ENCODE measurements around the gene PIP5K1A. TPM values are rescaled to one million over a fixed set of nuclear protein-coding genes. Genes with fewer than 3 reads are reported as not detected.

PIP5K1A gene
- total and polyA plus RNA-seq, 9 of the 15 experiments (the other 6 are each of a cell fraction or from before 2014, with no cell fraction given): 1.9 to 42.4 (median 18.8) TPM

DNA sequence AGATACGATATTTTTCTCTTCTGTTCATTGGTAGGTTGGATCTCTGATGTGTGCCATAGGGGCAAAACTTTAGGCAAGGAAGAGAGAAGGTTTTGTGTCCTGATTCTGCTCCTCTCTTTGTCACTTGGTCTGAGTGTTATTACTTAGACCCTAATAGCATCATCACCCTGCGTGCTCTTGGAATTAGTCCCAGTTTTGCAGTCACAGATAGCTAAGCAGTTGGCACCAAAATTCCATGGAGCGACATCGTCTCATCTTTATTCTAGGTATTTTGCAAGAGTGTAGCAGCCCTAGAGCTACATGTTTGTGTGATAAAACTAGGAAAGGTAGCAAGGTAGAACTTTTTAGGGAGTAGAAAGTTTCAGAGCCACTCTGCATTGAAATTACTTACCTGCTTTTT lies 23.8 kb downstream of the PIP5K1A start:
- no peak overlapping the region for H3K27ac ChIP-seq (ENCODE audit: extremely low read depth, low read depth, low read length)
- no peak overlapping the region for H3K9ac ChIP-seq (ENCODE audit: insufficient read depth in 1 of 2, low read depth in 2 of 2, low read length in 2 of 2)
- H3K4me2 ChIP-seq (ENCODE audit: insufficient read depth, low read length): no peak overlapping the region
- no peaks in the 10 kb centered on the region for H4K20me1 ChIP-seq (replicated peaks; ENCODE audit: control insufficient read depth, insufficient read depth, low read length)
- H3K9me3 ChIP-seq (replicated peaks; ENCODE audit: control insufficient read depth, insufficient read depth, low read depth, low read length): no peaks in the 10 kb centered on the region
- ChIA-PET CTCF (ENCODE audit: low intra/inter-chr PET ratio) (no interaction called here), POLR2A (no interaction called here)
- TF ChIP-seq NUFIP1 (IDR thresholded peaks at IDR 0.05; ENCODE audit: partially characterized antibody) (no peak), FOXK1 (CRISPR knock-in tag; IDR thresholded peaks at IDR 0.05; ENCODE audit: borderline replicate concordance) (no peak), MXI1 (IDR thresholded peaks at IDR 0.05; ENCODE audit: low read depth, low read length) (no peak), ELF4 (CRISPR knock-in tag; IDR thresholded peaks at IDR 0.05) (no peak), FOXJ2 (tag; IDR thresholded peaks at IDR 0.05) (no peak), POLR2AphosphoS2 (IDR thresholded peaks at IDR 0.05; ENCODE audit: low read length) (no peak)
- H3K79me2 ChIP-seq (ENCODE audit: control insufficient read depth, insufficient read depth, low read length): peaks cover 4% of the 10 kb centered on the region; the same call in 2 of the 3 replicates
- DNase-seq (ENCODE audit: extremely low read depth in 1 of 4, low spot score in 3 of 4) (no peak), ATAC-seq (no peak), FAIRE-seq (no peak)
- H3K9me1 ChIP-seq (ENCODE audit: control insufficient read depth, insufficient read depth, low read length): no peaks in the 10 kb centered on the region
- H3K36me3 ChIP-seq (ENCODE audit: control insufficient read depth, insufficient read depth, low read length): peaks cover 21% of the 10 kb centered on the region; the same call in 1 of the 3 replicates
- H3K27me3 ChIP-seq (ENCODE audit: control insufficient read depth in 2 of 2, insufficient read depth in 2 of 2, low read length in 2 of 2): no peaks in the 10 kb centered on the region
- H3K4me3 ChIP-seq: no peak overlapping the region
- intact Hi-C loops (cut with micrococcal nuclease) (no loop called here), in situ Hi-C loops (cut with MboI) (no loop called here)
- H3K4me1 ChIP-seq (replicated peaks in 1 of 2; ENCODE audit: control insufficient read depth in 2 of 2, insufficient read depth in 2 of 2, low read length in 2 of 2): no peaks in the 10 kb centered on the region
- 64% methylated on average over 4 of the region's 4 CpGs for WGBS (ENCODE audit: insufficient coverage, low coverage, missing lambda C conversion rate)
- no peak overlapping the region for H2AFZ ChIP-seq (ENCODE audit: low read depth, low read length)
- no TSS peak for BruUV-seq (replicated peaks)

DNA sequence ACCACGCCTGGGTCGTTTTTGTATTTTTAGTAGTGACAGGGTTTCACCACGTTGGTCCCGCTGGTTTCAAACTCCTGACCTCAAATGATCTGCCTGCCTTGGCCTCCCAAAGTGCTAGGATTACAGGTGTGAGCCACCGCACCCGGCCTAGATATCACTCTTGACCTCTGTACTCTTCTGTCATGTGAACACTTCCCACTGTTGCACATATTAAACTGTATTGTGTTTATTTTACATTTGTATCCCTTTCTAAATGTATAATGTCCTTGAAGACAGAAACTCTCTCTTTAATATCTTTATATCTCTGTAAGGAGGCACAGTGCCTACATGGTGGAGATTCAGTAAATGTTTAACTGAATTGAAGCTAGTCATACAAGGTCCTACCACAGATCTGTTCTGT lies 36.9 kb downstream of the PIP5K1A start:
- H3K27me3 ChIP-seq (ENCODE audit: control insufficient read depth in 2 of 2, insufficient read depth in 2 of 2, low read length in 2 of 2): no peaks in the 10 kb centered on the region; a peak in 1 of 5 replicates
- POLR2A ChIA-PET: interaction anchor here (1.0 kb wide), 1 partner anchor 45 kb away, joined by 3 read pairs; no protein-coding TSS in a partner anchor
- DNase-seq (ENCODE audit: extremely low read depth in 1 of 4, low spot score in 3 of 4) (no peak), ATAC-seq (no peak), FAIRE-seq (no peak)
- no peaks in the 10 kb centered on the region; the same call in 1 of the 2 replicates for H3K9me3 ChIP-seq (replicated peaks; ENCODE audit: control insufficient read depth, insufficient read depth, low read depth, low read length)
- H3K9ac ChIP-seq (ENCODE audit: insufficient read depth in 1 of 2, low read depth in 2 of 2, low read length in 2 of 2): no peak overlapping the region
- WGBS (ENCODE audit: insufficient coverage, low coverage, missing lambda C conversion rate): 40% methylated on average over 6 of the region's 6 CpGs
- no peak overlapping the region for H2AFZ ChIP-seq (ENCODE audit: low read depth, low read length)
- H3K4me3 ChIP-seq: no peak overlapping the region
- intact Hi-C loops (cut with micrococcal nuclease) (no loop called here), in situ Hi-C loops (cut with MboI) (no loop called here)
- no peaks in the 10 kb centered on the region for H3K79me2 ChIP-seq (ENCODE audit: control insufficient read depth, insufficient read depth, low read length)
- no peaks in the 10 kb centered on the region for H4K20me1 ChIP-seq (replicated peaks; ENCODE audit: control insufficient read depth, insufficient read depth, low read length)
- no peaks in the 10 kb centered on the region; a peak in 1 of 5 replicates for H3K4me1 ChIP-seq (replicated peaks in 1 of 2; ENCODE audit: control insufficient read depth in 2 of 2, insufficient read depth in 2 of 2, low read length in 2 of 2)
- no peak overlapping the region for H3K27ac ChIP-seq (ENCODE audit: extremely low read depth, low read depth, low read length)
- CTCF ChIA-PET (ENCODE audit: low intra/inter-chr PET ratio): no interaction called here
- H3K9me1 ChIP-seq (ENCODE audit: control insufficient read depth, insufficient read depth, low read length): no peaks in the 10 kb centered on the region
- H3K36me3 ChIP-seq (ENCODE audit: control insufficient read depth, insufficient read depth, low read length): peaks cover 74% of the 10 kb centered on the region; the same call in 2 of the 3 replicates
- H3K4me2 ChIP-seq (ENCODE audit: insufficient read depth, low read length): no peak overlapping the region
- no TSS peak for BruUV-seq (replicated peaks)
- TF ChIP-seq ETV6 (IDR thresholded peaks at IDR 0.05; ENCODE audit: borderline replicate concordance in 1 of 2, low read depth in 2 of 2, low read length in 1 of 2) (no peak), ETV6 (CRISPR knock-in tag; IDR thresholded peaks at IDR 0.05; ENCODE audit: borderline replicate concordance) (no peak), IFI16 (CRISPR knock-in tag; IDR thresholded peaks at IDR 0.05) (no peak), BRD9 (IDR thresholded peaks at IDR 0.05; ENCODE audit: low read depth, partially characterized antibody) (no peak), SMC3 (conservative IDR thresholded peaks at IDR 0.05; ENCODE audit: insufficient read depth, low read depth, low read length) (no peak), ZBTB1 (CRISPR knock-in tag; IDR thresholded peaks at IDR 0.05; ENCODE audit: borderline replicate concordance, low read depth) (no peak), DIDO1 (tag; IDR thresholded peaks at IDR 0.05; ENCODE audit: low read depth) (no peak), ZNF766 (CRISPR knock-in tag; conservative IDR thresholded peaks at IDR 0.05) (no peak), SNRNP70 (optimal IDR thresholded peaks at IDR 0.05; ENCODE audit: low read depth, low read length) (no peak), FIP1L1 (IDR thresholded peaks at IDR 0.05; ENCODE audit: low read depth, low read length, poor library complexity, severe bottlenecking) (no peak)
- TF ChIP-seq, protein P1, sequence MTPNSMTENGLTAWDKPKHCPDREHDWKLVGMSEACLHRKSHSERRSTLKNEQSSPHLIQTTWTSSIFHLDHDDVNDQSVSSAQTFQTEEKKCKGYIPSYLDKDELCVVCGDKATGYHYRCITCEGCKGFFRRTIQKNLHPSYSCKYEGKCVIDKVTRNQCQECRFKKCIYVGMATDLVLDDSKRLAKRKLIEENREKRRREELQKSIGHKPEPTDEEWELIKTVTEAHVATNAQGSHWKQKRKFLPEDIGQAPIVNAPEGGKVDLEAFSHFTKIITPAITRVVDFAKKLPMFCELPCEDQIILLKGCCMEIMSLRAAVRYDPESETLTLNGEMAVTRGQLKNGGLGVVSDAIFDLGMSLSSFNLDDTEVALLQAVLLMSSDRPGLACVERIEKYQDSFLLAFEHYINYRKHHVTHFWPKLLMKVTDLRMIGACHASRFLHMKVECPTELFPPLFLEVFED (CRISPR knock-in tag; conservative IDR thresholded peaks at IDR 0.05): no peak

All from K562 (cell line).